Stimulated activated naive CD4-positive, alpha-beta T cell treated with Interleukin-2 at 50 U/mL for 16 hours (primary cell): Measurements from ENCODE around the gene CAMSAP3.

Source experiments
- DNase-seq: peaks from one replicate; lab custom pipeline; 2025; lab: John Stamatoyannopoulos, UW

CAMSAP3 gene

DNA sequence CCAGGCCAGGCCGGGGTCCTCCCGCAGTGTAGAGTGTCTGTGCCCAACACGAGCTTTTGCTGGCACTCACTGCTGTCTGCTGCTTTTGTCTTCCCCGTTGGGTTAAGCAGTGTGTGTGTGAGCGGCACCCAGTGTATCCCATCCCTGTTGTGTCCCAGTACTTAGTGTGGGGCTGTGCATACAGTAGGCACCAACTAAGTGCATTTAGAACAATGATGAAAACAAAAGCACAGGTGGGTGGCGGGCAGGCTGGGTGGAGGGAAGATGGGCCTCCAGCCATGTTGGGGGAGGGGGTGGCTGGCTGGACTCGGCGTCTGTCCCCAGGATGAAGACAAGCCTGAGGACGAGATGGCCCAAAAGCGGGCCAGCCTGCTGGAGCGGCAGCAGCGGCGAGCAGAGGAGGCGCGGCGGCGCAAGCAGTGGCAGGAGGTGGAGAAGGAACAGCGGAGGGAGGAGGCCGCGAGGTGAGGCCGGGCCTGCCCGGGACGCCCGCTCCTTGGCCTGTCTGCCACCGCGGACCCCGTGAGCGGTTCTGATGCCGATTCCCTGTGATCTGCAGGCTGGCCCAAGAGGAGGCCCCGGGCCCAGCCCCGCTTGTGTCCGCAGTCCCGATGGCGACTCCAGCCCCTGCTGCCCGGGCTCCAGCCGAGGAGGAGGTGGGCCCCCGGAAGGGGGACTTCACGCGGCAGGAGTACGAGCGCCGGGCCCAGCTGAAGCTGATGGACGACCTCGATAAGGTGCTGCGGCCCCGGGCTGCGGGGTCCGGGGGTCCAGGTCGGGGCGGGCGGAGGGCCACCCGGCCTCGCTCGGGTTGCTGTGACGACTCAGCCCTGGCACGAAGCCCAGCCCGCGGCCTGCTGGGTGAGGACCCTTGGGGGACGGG is 19.4 kb downstream of the CAMSAP3 start:
- no peak for DNase-seq

DNA sequence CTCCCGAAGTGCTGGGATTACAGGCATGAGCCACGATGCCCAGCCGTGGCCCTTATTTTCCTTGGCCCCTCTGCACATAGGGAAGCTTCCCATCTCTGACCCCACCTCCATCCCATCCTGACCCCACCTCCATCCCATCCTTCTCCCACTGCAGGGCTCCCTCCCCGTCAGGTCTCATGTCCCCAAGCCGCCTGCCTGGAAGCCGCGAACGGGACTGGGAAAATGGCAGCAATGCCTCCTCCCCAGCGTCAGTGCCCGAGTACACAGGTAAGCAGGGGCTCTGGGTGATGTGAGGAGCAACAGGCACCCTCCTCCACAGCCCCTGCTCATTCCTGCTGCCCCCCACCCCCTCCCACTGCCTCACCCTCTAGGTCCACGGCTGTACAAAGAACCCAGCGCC is 21.5 kb downstream of the CAMSAP3 start:
- DNase-seq: no peak

DNA sequence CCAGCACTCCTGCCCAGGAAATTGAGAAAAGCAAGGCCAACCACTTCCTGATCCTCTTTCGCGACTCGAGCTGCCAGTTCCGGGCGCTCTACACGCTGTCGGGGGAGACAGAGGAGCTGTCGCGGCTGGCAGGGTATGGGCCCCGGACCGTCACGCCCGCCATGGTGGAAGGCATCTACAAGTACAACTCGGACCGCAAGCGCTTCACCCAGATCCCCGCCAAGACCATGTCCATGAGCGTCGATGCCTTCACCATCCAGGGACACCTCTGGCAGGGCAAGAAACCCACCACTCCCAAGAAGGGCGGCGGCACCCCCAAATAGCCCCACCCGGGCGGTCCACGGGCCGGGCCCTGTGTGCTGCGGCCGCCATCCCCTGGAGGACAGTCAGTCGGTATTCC is 22.1 kb downstream of the CAMSAP3 start:
- no peak for DNase-seq

DNA sequence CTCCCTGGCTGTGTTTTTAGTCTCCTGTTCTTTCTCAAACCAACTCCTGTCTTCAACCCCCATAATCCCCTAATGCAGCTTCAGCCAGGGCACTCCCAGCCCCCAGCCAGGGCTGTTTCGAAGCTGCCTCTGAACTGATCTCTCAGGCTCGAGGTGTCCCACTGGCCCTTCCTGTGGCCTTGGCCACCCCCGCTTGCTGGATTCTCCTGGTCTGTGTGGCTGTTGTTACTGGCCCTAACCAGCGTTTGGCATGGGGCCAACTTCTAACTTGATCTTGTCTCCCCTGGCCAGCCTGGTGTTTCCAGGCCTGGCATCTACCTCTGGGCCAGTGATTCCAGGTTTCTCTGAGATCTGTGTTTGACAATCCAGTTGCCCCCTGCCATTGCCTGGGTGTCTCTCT is 22.7 kb downstream of the CAMSAP3 start:
- DNase-seq: no peak

DNA sequence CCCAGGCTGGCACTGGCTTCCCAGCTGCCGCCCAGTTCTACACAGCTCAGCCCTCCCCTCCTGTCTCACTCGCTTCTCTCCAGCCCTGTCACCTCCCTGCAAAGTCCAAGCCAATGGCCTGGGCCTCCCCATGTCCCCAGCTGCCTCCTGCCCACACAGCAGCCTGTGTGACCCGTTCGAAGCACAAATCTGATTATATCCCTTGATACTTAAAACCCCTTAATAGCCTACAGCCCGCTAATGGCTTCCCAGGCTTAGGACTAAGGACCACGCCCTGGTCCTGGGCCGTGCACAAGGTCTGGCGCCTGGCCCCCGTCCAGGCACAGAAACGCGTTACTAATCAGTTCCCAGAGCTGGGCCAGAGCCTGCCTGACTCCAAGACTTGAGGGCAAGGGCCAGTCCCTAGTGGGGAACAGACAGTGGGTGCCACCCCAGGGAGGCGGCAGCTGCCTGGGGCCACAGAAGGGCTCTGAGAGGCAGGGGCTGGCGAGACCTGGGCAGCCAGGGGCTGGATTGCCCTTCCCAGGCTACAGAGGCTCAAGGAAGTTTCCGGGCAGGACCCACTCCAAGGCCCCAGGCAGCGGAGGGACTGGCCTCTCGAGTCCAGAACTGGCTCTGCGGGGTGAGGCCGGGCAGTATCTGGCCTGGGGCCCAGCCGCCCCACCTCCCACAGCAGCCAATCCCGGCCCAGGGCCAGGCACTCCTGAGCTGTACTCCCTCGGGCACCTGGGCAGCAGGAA is 23.3 kb downstream of the CAMSAP3 start:
- no peak for DNase-seq

DNA sequence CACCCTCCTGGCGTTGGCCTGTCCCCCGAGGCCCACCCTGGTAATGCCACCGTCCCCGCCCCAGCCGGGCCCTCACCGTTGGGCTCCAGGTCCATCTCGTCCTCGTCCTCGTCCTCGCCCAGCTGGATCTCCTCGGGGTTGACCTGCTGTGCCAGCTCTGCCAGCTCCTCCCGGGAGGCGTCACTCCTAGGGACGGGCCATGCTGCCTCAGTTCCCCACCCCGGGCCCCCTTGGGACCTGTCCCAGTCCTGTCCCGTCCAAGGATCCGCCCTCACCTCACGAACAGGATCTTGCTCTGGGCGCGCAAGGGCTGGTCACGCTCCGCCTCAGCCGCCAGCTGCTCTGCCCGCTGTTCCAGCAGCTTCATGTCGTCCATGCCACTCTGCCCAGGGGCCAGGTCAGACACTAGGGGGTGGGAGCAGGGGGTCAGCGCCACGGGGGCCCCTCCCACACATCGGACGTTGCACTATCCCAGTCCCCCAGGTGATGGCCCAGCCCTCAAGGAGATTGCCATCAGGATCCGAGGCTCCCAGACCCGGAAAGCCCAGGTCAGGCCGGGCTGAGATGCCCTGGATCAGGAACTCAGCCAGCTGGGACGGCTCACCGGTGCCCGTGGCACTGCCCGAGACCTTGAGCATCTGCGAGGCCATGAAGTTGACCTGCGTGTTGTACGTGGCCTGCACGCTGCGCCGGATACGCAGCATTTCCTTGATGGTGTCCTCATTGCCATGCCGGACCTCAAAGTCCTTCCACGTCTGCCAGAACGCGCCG is 24.2 kb downstream of the CAMSAP3 start:
- no peak for DNase-seq

DNA sequence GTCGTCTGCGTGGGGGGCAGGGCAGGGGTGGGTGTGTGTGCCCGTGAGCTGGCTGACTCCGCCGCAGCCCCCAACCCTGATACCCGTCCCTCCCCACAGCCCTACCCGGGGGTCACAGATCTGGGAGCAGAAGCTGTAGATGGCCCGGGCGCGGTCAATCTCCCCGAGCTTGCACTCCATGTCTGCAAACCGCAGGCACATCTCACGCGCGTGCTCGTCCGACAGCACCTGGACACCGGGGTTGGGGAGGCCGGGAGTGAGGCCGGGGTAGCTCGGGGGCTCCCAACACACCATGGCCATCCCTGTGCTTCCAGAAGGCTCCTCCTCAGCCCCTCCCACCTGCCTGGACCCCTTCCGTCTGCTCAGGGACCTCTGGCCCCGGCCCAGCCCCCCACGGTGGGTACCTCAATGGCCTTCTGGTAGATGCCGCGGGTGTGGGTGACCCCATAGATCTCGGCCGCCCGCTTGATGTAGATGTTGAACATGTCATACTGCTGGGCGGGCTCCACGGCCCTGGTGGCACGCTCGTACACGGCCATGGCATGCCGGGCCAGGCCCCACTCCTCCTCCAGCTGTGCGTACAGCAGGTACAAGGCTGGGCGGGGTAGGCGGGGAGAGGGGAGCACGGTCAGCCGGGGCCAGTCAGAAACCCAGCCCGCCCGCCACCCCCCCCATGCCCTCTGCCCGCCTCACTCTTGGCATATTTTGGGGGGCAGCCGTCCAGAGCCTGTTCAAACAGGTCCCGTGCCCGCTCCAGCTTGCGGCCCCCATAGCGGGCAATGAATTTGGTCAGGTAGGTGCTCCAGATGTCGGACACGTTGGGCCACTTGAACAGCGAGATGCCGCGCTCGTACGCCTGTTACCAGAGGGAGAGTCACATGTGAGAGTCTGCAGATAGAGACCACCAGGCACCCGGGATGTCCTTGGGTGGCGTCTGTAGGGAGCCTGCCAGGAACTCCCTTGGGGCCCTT is 25.1 kb downstream of the CAMSAP3 start:
- no peak for DNase-seq

DNA sequence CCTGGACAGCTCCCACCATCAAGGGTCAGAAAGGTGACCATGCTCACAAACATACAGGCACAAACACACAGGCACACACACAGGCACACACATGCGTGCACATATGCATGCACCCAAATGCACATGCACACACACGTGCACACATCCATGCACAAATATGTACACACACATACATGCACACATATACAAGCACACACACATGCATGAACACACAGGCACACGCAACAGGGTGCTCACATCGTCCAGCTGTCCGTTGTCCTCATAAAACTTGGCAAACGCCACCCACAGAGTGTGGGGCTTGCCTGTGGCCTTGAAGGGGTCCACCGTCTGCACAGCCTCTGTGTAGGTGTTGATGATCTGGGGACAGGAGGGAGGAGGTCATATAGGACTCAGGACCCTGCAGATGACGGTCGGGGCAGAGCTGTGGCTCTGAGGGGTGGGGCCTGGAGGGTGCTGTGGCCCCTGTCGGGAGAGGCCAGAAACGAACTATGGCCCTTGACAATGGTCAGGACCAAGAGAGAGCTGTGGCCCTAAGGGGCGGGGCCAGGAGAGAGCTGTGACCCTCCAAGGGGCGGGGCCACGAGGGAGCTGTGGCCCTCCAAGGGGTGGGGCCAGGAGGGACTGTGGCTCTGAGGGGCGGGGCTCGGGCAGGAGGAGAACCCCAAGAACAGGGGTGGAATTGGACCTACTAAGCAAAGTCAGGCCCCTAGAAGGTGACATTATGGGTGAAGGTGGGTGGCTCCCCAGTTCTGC is 27.4 kb downstream of the CAMSAP3 start:
- DNase-seq: no peak

DNA sequence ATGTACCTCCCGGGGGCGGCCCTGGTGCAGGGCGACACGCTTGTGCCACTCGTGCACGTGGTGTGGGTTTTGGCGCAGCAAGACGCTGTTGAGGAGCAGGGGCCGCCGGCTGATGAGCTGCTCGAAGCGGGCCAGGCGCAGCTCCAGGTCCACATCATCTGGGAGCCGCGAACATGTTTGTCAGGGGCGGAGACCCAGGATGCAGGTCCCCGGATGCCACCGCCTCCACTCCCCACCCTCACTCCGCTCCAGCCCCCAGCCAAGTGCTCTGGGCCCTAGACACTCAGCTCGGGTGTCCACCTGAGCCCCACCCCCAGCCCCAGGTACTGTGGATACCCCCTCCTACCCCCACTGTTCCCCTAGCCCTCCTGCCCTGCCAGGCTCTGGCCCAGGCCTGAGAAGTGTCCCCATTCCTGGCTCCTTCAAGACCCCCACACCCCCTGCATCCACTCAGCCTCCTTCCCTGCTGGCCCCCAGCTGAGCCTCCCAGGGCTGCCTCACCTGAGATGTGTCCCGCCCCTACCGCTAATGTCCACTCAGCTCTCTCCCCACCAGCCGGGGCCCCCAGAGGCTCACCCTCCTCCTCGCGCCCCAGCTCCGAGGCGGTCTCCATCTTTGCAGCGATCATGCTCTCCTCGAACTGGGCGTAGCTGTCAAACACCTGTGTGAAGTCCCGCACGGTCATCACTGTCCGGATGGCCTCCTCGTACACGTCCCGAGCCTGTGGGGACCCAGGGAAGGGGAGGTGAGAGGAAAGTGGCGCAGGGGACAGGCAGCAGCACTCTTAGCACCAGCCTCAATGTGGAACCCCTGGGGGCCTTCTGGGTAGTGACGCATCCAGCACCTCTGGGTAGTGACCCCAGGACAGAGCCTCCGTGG is 28.3 kb downstream of the CAMSAP3 start:
- no peak for DNase-seq

DNA sequence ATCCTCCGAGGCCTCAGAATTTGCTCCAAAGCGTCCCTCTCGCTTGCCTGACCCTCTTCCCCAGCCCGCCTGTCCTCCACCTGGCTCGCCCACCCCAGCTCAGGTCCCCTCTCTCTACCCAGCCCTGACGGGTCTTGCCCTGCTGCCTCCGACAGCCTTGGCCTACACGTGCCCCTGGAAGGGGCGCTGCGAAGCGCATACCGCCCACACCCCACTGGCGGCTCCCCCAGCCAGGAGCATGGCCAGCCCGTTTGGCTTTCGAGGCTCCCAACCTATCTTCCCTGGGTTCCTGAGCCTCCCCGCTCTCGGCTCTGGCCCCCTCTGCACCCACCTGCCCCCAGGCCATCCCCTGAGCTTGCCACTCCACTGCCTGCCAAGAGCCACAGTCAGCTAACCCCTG is 29.1 kb downstream of the CAMSAP3 start:
- no peak for DNase-seq

DNA sequence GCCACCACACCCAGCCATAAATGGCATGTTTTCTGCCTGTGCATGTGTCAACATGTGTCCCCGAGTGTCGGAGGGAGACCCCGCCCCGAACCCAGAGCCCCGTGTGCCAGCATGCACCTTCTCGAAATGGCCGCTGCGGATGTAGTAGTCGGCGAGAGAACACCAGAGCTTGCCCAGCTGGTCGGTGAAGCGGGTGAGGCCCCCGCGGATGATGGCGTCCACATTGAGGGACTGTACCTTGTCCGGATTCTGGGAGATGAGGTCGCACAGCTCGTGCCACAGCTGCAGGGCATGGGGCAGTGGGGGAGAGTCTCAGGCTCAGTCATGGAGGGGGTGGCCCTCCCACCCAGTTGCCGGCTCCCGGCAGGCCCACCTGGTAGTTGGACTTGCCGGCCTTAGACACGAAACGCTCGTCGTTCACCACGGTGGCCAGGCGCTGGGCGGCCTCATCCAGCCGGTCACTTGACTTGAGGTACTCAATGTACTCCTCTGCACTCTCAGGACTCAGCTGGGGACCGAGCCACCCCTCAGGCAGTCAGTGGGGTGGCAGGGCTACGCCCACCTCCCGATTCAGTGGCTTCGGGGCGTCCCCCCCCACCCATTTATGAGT is 30.2 kb downstream of the CAMSAP3 start:
- DNase-seq: no peak

DNA sequence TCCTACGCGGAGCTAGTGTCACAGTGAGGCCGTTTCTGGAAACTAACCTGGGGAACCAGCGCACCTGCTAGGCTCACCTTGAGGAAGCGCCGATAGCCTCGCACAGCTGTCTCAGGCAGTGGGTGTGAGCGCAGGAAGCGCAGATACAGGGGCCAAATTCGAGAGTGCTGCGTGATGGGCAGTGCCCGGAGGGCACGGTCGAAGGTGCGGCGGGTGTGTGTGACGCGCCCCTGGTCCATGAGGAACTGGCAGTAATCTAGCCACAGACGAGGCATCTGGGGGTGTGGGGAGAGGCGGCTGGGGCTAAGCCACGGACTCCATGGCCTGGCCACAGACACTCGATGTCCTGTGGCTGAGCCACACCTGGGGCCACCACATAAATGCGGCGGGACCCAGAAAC is 31.5 kb downstream of the CAMSAP3 start:
- DNase-seq: no peak

DNA sequence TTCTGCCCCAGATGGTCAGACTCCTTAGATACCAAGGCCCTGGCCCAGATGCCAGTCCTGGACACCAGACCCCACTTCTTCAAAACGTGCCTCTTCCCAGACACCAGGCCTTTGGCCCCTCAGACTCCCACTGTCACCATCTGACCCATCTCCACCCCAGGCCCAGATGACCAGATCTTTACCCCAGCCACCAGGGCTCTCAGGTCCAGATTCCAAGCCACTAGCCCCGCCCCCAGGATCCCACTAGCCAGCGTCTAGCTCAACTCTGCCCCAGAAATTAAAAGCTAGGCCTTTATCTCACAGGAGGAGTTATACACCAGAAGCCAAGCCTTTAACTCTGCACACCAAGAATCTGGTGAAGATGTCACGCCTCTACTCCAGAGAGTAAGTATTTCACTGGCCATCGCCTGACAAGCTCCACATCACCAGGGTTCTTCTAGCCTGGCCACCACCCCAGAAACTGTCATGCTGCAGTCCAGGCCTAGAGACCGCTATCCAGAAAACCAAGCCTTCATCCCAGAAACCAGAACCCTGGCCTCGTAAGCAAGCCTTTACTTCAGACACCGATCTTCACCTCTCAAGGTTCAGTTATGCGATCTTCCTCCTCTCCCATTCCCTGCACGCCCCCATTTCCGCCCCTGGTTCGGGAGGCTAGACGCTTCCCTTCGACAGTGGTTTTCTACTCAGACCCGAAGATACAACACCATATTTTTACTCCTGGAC is 33.1 kb downstream of the CAMSAP3 start:
- DNase-seq: no peak

DNA sequence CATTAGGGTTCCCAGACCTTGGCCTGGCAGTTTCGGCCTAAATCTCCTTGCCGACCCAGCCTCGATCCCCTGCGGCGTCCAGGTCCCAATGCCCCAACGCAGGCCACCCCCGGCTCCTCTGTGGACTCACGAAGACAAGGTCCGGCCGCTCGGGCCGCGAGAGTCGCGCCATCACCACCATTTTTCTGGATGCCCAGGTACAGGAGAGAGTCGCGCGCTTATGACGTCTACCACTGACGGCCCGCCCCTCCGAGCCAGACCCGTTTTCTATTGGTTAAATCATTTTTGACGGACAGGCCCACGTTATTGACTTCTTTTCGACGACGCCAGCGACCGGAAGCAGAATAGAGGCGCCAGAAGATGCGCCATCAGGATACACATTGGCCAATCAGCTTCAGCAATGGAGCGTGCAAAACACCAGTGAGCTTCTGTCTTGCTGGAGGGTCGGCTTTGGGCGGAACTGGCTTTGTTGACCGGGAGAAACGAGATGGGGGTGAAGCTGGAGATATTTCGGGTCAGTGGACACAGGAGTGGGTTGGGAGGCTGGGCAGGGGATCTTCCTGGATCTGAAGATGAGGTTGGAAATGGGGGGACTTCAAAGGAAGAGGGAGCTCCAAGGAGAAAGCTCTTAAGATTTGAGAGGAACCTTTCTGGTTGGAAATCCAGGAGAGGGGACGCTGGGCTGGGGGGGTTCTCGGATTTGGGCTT is 33.8 kb downstream of the CAMSAP3 start, which contains the start of the genes PET100 and XAB2:
Gene PET100 (plus strand): TSS at position 447 of the 708 bp plus-strand sequence. CDS start 41 bp downstream, at position 488.
Gene XAB2 (minus strand): TSS at position 199 of the 708 bp plus-strand sequence. CDS start 18 bp downstream, at position 181.
- DNase-seq: peak; percentile 93

DNA sequence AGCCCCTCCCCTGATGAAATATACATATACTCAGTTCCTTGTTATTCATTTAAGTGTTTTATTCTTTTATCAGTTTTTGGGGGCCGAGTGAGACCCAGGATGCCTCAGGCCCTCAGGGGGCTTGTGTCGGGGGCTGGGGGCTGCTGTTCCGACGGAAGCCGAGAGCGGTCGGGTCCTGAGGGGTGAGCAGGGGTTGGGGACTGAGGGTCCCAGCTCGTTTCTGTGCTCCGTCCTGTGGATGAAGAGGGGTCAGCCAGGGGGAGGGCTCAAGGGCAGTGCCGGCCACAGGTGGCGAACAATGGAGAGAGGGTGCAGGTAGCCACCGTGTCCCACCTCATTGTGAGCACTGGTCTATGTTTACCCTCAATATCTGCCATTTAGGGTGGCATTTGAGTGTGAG is 35.9 kb downstream of the CAMSAP3 start:
- no peak for DNase-seq

DNA sequence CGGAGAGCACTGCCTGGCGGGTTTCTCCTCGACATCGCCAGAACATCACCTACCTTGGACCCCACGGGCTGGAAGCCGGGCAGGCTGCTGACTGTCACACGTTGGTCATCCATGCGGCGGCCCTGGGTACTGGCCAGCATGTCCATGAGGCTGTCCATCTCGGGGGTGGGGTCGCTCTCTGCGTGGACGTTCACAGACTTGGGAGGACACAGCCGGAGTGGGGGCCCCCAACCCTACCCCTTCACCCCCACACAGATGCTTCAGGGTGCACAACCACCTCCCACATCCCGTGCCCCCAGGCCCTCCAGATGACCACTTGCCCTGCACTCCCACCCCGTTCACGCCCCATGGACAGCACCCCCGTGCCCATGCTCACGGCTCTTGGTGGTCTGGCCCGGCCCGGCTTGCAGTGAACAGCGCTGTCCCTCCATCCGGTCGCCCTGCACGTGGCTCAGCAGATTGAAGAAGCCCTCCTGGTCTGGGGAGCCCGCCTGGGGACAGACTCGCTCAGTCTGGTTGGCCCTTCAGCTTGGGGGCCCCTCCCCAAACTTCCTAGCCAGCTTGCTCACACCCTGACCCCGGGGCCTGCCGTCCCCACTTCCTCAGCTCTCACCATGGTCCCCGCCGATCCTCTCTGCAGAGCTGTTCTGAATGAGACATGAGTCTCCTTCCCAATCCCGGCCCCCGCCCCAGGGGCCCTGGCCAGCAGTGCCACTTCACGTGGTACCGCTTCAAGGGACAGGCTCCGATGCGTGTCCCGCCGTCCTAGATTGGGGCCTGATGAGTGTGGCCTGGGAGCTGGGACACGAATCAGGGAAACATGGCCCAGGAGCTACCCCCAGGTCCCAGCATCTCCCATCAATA is 36.9 kb downstream of the CAMSAP3 start:
- DNase-seq: no peak

DNA sequence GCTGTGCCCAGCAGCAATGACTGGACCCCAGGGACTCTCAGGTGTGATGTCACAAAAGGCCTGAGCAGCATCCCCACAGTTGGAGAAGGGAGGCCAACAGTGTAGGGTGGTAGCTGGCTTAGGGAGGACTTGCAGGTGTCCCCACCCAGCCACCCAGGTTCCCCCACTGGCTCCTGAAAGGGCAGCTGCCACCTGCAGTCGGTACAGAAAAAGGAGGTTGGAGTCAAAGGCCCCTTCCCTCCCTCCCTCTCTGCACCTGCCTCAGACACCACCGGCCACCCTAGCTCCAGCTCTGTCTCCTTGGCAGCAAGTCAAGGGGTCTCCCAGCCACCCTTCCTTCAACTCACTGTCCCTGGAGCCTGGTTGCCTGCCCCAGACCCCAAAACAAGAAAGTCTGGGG is 38.0 kb downstream of the CAMSAP3 start, which contains the start of gene PCP2:
Gene PCP2 (minus strand): TSS at position 22 of the 400 bp plus-strand sequence. CDS start 262 bp downstream, outside the sequence.
- DNase-seq: no peak
